K562 (cell line): ENCODE results near the gene PRRG4. TPM values are rescaled to one million over a fixed set of nuclear protein-coding genes. Genes with fewer than 3 reads are reported as not detected.

Experiments
- ARID1B ChIP-seq: fragments of 450-650 bp; IDR thresholded peaks from 2 replicates; pipeline ENCODE4 v1.6.1; 2016; ENCODE audit warnings: antibody characterized with exemption, mild to moderate bottlenecking, inconsistent platforms
- CAMTA2 ChIP-seq: fragments of 250-450 bp; sonication (Bioruptor Pico); conservative IDR thresholded peaks from 2 replicates; pipeline ENCODE4 v1.5.1; 2022
- ESRRA ChIP-seq: fragments of 450-650 bp; IDR thresholded peaks from 2 replicates; pipeline ENCODE4 v1.6.1; 2014; ENCODE audit warnings: low read depth, mild to moderate bottlenecking, moderate library complexity, borderline replicate concordance
- NCOA2 ChIP-seq, 2 experiments: fragments of 450-650 bp; IDR thresholded peaks; 2 replicates each; pipeline ENCODE4 v1.6.1; 2018; ENCODE audit warnings: mild to moderate bottlenecking in 2 of 2, moderate library complexity in 1 of 2; ENCODE audit not compliant: partially characterized antibody in 2 of 2
- RUNX1 ChIP-seq: sonication (generic); IDR thresholded peaks from 2 replicates; pipeline ENCODE4 v1.6.1; 2016; ENCODE audit warnings: antibody characterized with exemption, low read depth
- SOX6 ChIP-seq: fragments of 450-650 bp; IDR thresholded peaks from 2 replicates; pipeline ENCODE4 v1.6.1; 2014; ENCODE audit warnings: mild to moderate bottlenecking
- SREBF2 ChIP-seq: sonication (generic); formaldehyde crosslinking; IDR thresholded peaks from 2 replicates; pipeline ENCODE4 v1.4.0; 2020; ENCODE audit warnings: mild to moderate bottlenecking, missing genetic modification reagents
- STAT5B ChIP-seq: fragments of 250-450 bp; sonication (Bioruptor Pico); IDR thresholded peaks from 2 replicates; pipeline ENCODE4 v1.8.0; 2021; ENCODE audit warnings: mild to moderate bottlenecking, inconsistent platforms
- TCF15 ChIP-seq: fragments of 250-450 bp; sonication (Bioruptor Pico); IDR thresholded peaks from 2 replicates; pipeline ENCODE4 v1.8.0; 2022; ENCODE audit warnings: moderate library complexity, mild to moderate bottlenecking, inconsistent platforms
- TOE1 ChIP-seq, 2 experiments: fragments of 450-650 bp in 1 of 2; sonication (generic) in 1 of 2; formaldehyde crosslinking in 1 of 2; IDR thresholded peaks; 2 replicates each; pipeline versions ENCODE4 v1.7.1 to v1.8.0; 2016 to 2022; ENCODE audit warnings: borderline replicate concordance in 2 of 2, mild to moderate bottlenecking in 2 of 2, antibody characterized with exemption in 1 of 2, inconsistent platforms in 1 of 2, low read depth in 1 of 2, missing genetic modification reagents in 1 of 2, moderate library complexity in 1 of 2
- TSHZ1 ChIP-seq: fragments of 250-450 bp; sonication (Bioruptor Pico); IDR thresholded peaks from 2 replicates; pipeline ENCODE4 v1.4.0; 2020; ENCODE audit warnings: mild to moderate bottlenecking, moderate library complexity
- U2AF2 ChIP-seq: fragments of 200-400 bp; formaldehyde crosslinking; optimal IDR thresholded peaks from 2 replicates; pipeline ENCODE3; 2017; ENCODE audit warnings: low read depth, mild to moderate bottlenecking, low read length
- ZNF280B ChIP-seq: fragments of 250-450 bp; sonication (Bioruptor Pico); IDR thresholded peaks from 2 replicates; pipeline ENCODE4 v1.5.1; 2021; ENCODE audit warnings: mild to moderate bottlenecking
- polyA plus RNA-seq, 8 experiments: library from polyadenylated mRNA; depleted of rRNA in 4 of 8; stranded (reverse) in 5 of 8; unstranded in 3 of 8; fragments of >200 nt; fragmentation: Nextera tagmentation in 2 of 8; fragmentation: Illumina TruSeq in 1 of 8; extraction: Ambion mirVana in 2 of 8; extraction: Trizol in 1 of 8; gene quantifications; 2 replicates each; pipeline versions ENCODE4 v1.2.1 to v1.2.3, GENCODE V29; 2011 to 2014; ENCODE audit warnings: inconsistent platforms in 1 of 8, missing spikeins in 1 of 8
- total RNA-seq, 7 experiments: library from RNA; depleted of rRNA in 6 of 7; stranded (reverse); fragments of >200 nt in 6 of 7; fragmentation: Illumina TruSeq in 2 of 7; extraction: Trizol in 2 of 7; gene quantifications; 2 replicates each; pipeline versions ENCODE4 v1.2.1 to v1.2.3, GENCODE V29; 2011 to 2021; ENCODE audit warnings: low replicate concordance in 1 of 7

The PRRG4 gene
- total and polyA plus RNA-seq, 9 of the 15 experiments (the other 6 are each of a cell fraction or from before 2014, with no cell fraction given) = not detected

GRCh38 chr11:32892355-32893092 lies 62.8 kb downstream of the PRRG4 start, which contains the start of gene QSER1 (continued):
- TF ChIP-seq ZNF280B (CRISPR knock-in tag) (no peak), RUNX1 (no peak), U2AF2 (no peak), SOX6 (peak; percentile 50; the same call in 1 of the 2 replicates), ESRRA (peak; percentile 76; the same call in 1 of the 2 replicates), TCF15 (CRISPR knock-in tag) (no peak), ARID1B (peak; percentile 42; the same call in 1 of the 2 replicates), CAMTA2 (no peak), TOE1 (IDR thresholded peaks at IDR 0.05; ENCODE audit: borderline replicate concordance) (no peak; the same call in 1 of the 2 replicates), TOE1 (CRISPR knock-in tag; IDR thresholded peaks at IDR 0.05; ENCODE audit: borderline replicate concordance, low read depth) (no peak), NCOA2 (IDR thresholded peaks at IDR 0.05; ENCODE audit: partially characterized antibody in 2 of 2) (no peak), SREBF2 (CRISPR knock-in tag) (no peak), TSHZ1 (CRISPR knock-in tag) (no peak), STAT5B (CRISPR knock-in tag) (no peak)
